ENCODE measurements around the gene CDHR1. TPM values are rescaled to one million over a fixed set of nuclear protein-coding genes. Genes with fewer than 3 reads are reported as not detected.

Gene CDHR1
- total RNA-seq, 1 donor from 2014 or later: 4.3 TPM

GRCh38 chr10:84195044-84195830 is 900 bp downstream of the CDHR1 start:
- peak overlapping the region; percentile 30 for H3K4me3 ChIP-seq (ENCODE audit: low read depth, low read length)
- peaks cover 29% of the 10 kb centered on the region for H3K27me3 ChIP-seq (ENCODE audit: control insufficient read depth, insufficient read depth, low read length)
- TF ChIP-seq, protein P1, sequence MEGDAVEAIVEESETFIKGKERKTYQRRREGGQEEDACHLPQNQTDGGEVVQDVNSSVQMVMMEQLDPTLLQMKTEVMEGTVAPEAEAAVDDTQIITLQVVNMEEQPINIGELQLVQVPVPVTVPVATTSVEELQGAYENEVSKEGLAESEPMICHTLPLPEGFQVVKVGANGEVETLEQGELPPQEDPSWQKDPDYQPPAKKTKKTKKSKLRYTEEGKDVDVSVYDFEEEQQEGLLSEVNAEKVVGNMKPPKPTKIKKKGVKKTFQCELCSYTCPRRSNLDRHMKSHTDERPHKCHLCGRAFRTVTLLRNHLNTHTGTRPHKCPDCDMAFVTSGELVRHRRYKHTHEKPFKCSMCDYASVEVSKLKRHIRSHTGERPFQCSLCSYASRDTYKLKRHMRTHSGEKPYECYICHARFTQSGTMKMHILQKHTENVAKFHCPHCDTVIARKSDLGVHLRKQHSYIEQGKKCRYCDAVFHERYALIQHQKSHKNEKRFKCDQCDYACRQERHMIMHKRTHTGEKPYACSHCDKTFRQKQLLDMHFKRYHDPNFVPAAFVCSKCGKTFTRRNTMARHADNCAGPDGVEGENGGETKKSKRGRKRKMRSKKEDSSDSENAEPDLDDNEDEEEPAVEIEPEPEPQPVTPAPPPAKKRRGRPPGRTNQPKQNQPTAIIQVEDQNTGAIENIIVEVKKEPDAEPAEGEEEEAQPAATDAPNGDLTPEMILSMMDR (IDR thresholded peaks at IDR 0.05; ENCODE audit: insufficient read depth, low read length, poor library complexity, severe bottlenecking): no peak
- DNase-seq (ENCODE audit: low read depth): no peak
- no peaks in the 10 kb centered on the region for H3K36me3 ChIP-seq (ENCODE audit: control insufficient read depth, insufficient read depth, low read length)

DNA sequence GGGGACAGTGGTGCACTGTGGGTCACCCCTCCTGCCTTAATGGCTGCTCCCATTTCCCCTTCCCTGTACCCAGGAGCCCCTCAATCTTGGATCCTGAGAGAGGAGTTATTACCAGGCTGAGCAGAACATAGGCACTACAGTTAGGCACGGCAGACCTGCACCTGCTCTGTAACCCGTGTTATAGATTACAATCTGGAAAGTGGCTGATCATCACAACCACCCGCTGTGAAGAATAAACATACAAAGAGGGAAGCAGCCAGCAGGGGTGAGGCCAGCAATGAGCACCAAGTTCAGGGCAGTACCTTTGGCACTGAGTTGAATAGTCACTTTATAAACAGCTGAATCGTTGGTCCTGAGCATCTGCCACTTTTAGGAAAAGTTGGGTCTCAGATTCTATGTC is 1.7 kb downstream of the CDHR1 start:
- TF ChIP-seq, protein P1 (IDR thresholded peaks at IDR 0.05; ENCODE audit: insufficient read depth, low read length, poor library complexity, severe bottlenecking): no peak
- Histone ChIP-seq H3K4me3 (ENCODE audit: low read depth, low read length) (no peak overlapping the region), H3K36me3 (ENCODE audit: control insufficient read depth, insufficient read depth, low read length) (no peaks in the 10 kb centered on the region), H3K27me3 (ENCODE audit: control insufficient read depth, insufficient read depth, low read length) (peaks cover 29% of the 10 kb centered on the region)
- no peak for DNase-seq (ENCODE audit: low read depth)

GRCh38 chr10:84196941-84197340 is 2.6 kb downstream of the CDHR1 start:
- no peak for DNase-seq (ENCODE audit: low read depth)

DNA sequence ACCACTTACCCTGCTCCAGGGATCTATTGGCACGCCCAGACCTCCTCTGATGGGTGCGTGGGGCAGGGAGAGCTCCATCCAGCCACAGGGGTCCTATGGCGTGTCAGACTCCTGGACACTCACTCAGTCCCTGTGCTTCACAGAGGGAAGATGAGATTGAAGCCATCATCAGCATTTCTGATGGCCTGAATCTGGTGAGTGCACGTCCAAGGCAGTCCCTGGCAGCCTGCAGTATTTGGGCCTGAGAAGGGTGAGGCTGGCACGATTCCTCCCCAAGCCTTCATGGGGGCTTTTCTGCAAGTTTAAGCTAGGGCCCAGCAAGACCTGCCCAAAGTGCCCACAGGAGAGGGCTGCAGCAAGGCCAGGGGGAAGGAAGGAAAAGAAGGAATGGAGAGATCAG is 3.3 kb downstream of the CDHR1 start:
- H3K4me3 ChIP-seq (ENCODE audit: low read depth, low read length): no peak overlapping the region
- TF ChIP-seq, protein P1 (IDR thresholded peaks at IDR 0.05; ENCODE audit: insufficient read depth, low read length, poor library complexity, severe bottlenecking): no peak
- no peak for DNase-seq (ENCODE audit: low read depth)
- H3K36me3 ChIP-seq (ENCODE audit: control insufficient read depth, insufficient read depth, low read length): no peaks in the 10 kb centered on the region
- H3K27me3 ChIP-seq (ENCODE audit: control insufficient read depth, insufficient read depth, low read length): peaks cover 29% of the 10 kb centered on the region

More at GRCh38 chr10:84196941-84197340, 2.6 kb downstream of the CDHR1 start:
- Histone ChIP-seq H3K27me3 (ENCODE audit: control insufficient read depth, insufficient read depth, low read length) (peaks cover 29% of the 10 kb centered on the region), H3K4me3 (ENCODE audit: low read depth, low read length) (no peak overlapping the region), H3K36me3 (ENCODE audit: control insufficient read depth, insufficient read depth, low read length) (no peaks in the 10 kb centered on the region)
- TF ChIP-seq, protein P1 (IDR thresholded peaks at IDR 0.05; ENCODE audit: insufficient read depth, low read length, poor library complexity, severe bottlenecking): no peak

DNA sequence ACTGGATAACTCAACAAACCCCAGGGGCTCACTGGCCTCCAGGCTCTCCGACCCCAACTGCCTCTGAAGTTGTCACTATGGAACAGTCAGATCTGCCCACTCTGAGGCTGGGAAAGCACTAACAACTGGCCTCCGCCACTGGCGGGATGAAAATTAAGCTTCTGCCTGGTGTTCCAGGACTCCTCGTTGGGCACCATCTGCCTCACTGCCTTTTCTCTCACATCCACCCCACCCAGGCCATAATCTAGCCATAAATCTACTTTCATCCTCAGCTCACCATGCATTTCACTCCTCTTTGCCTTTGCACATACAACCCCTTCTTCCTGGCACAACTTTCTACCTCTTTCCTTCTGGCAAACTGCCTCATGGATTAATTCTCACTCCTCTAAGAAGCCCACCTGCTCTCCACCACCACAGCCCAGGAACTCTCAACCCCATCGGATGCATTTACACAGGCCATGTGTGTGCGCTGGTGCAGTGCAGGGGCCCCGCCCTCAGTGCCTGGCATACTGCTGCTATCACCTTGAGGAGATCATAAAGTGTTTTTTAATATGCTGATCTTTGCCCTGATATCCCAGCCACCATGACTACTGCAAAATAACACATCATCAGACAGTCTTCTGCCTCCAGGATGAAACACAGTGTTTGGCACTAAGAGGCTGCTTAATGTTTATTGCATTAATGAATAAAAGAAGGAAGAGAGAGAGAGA is 4.0 kb downstream of the CDHR1 start:
- no peak for DNase-seq (ENCODE audit: low read depth)
- Histone ChIP-seq H3K36me3 (ENCODE audit: control insufficient read depth, insufficient read depth, low read length) (no peaks in the 10 kb centered on the region), H3K27me3 (ENCODE audit: control insufficient read depth, insufficient read depth, low read length) (peaks cover 28% of the 10 kb centered on the region), H3K4me3 (ENCODE audit: low read depth, low read length) (no peak overlapping the region)
- TF ChIP-seq, protein P1 (IDR thresholded peaks at IDR 0.05; ENCODE audit: insufficient read depth, low read length, poor library complexity, severe bottlenecking): no peak

All from kidney epithelial cell (primary cell).